BJ (cell line): Measurements from ENCODE around the gene NFXL1. TPM values are rescaled to one million over a fixed set of nuclear protein-coding genes. Genes with fewer than 3 reads are reported as not detected.

Source experiments
- CTCF ChIA-PET: fragments of 350-600 bp; formaldehyde crosslinking; extraction: SDS; loops from one replicate; lab custom pipeline; 2021; ENCODE audit warnings: antibody characterized with exemption, inconsistent platforms; lab: Yijun Ruan, JAX
- POLR2A ChIA-PET: fragments of 300-600 bp; sonication (Branson Sonifier 250); formaldehyde crosslinking; extraction: SDS; loops from one replicate; lab custom pipeline; 2021; ENCODE audit warnings: antibody characterized with exemption; lab: Charles Lee
- DNase-seq: peaks from one replicate; pipeline ENCODE4 v3.0.0-alpha.2; 2011; ENCODE audit warnings: low read depth
- H3K27me3 ChIP-seq: 2 replicates; pipeline ENCODE4 v1.6.0; 2011; ENCODE audit warnings: low read length; ENCODE audit not compliant: control insufficient read depth, insufficient read depth
- H3K36me3 ChIP-seq: 2 replicates; pipeline ENCODE4 v1.5.1; 2011; ENCODE audit warnings: low read length; ENCODE audit not compliant: control insufficient read depth, insufficient read depth
- H3K4me3 ChIP-seq: 2 replicates; pipeline ENCODE4 v1.5.1; 2011; ENCODE audit warnings: low read depth, mild to moderate bottlenecking, control low read depth, low read length
- polyA plus RNA-seq: library from polyadenylated mRNA; depleted of rRNA; stranded (reverse); fragments of >200 nt; gene quantifications from 2 replicates; pipeline ENCODE4 v1.2.3, GENCODE V29; 2011
- TF ChIP-seq, protein P1 (sequence below): IDR thresholded peaks from 2 replicates; pipeline ENCODE4 v1.5.1; 2011; ENCODE audit warnings: low read depth, mild to moderate bottlenecking, control low read depth, inconsistent platforms, low read length, moderate library complexity; ENCODE audit not compliant: insufficient read depth

NFXL1 gene
- polyA plus RNA-seq, 1 experiment = 7.1 TPM

DNA sequence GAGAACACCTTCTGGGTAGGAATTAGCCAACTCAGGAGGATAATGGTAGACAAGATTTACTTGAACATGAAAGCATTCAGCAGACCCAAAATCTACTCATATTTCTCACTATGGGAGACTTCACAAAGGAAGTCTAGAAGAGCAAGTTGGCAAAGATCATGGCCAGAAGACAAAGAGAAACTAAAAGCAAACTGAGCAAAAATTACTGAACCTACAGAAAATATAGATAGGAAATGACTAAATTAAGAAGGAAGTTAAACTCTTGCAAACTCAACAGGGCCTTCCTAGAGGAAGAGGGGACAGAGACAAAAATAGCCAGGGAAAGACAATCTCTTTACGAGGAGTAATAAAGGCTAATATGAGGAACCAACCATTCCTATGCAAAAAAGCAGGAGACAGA, 95.2 kb downstream of the NFXL1 start:
- no peaks in the 10 kb centered on the region for H3K36me3 ChIP-seq
- no peak overlapping the region for H3K4me3 ChIP-seq
- TF ChIP-seq, protein P1, sequence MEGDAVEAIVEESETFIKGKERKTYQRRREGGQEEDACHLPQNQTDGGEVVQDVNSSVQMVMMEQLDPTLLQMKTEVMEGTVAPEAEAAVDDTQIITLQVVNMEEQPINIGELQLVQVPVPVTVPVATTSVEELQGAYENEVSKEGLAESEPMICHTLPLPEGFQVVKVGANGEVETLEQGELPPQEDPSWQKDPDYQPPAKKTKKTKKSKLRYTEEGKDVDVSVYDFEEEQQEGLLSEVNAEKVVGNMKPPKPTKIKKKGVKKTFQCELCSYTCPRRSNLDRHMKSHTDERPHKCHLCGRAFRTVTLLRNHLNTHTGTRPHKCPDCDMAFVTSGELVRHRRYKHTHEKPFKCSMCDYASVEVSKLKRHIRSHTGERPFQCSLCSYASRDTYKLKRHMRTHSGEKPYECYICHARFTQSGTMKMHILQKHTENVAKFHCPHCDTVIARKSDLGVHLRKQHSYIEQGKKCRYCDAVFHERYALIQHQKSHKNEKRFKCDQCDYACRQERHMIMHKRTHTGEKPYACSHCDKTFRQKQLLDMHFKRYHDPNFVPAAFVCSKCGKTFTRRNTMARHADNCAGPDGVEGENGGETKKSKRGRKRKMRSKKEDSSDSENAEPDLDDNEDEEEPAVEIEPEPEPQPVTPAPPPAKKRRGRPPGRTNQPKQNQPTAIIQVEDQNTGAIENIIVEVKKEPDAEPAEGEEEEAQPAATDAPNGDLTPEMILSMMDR = no peak
- H3K27me3 ChIP-seq = peaks cover 1% of the 10 kb centered on the region
- ChIA-PET POLR2A (no interaction called here), CTCF (interaction anchor here (1.0 kb wide), 1 partner anchor 12 kb away, joined by 3 read pairs; no protein-coding TSS in a partner anchor)
- no peak for DNase-seq

DNA sequence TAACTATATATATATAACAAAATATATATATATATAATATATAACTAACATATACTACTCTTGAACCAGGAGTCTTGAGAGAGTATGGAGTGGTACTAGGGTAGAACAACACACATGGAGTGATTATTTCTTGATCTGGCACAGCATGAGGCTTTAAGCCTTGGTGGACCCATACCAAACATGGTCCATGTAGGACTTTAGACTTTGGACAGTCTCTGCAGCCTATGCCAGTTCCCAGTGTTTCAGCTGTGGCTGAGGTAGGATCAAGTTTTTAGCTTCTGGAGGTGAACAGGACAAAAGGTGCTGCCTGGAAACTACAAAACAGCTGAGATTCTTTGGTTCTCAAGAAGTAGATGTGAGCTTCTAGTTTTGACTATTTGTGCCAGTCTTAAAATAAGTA, 97.1 kb downstream of the NFXL1 start:
- DNase-seq = no peak
- ChIA-PET POLR2A (no interaction called here), CTCF (interaction anchor here (1.0 to 1.4 kb wide), 2 partner anchors 13 to 19 kb away, joined by 3 read pairs; no protein-coding TSS in a partner anchor)
- TF ChIP-seq, protein P1 = no peak
- Histone ChIP-seq H3K36me3 (no peaks in the 10 kb centered on the region), H3K27me3 (peaks cover 1% of the 10 kb centered on the region), H3K4me3 (no peak overlapping the region)

DNA sequence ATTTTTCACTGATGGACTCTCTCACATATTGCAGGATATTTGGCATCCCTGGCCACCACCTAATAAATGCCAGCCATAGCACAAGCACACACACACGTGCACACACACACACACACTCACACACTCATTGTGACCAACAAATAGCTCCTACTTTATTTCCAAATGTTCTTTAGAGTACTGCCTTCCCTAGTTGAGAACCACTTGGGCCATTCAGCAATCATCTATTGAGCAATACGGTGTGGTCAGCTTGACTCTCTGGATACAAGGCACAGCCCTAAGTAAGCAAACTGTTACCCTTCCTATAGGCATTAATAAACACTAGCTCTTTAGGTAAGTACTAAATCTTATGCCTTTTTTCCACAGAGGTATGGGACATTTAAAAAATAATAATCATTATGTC, 97.6 kb downstream of the NFXL1 start:
- TF ChIP-seq, protein P1 = no peak
- POLR2A ChIA-PET = no interaction called here
- Histone ChIP-seq H3K4me3 (no peak overlapping the region), H3K27me3 (peaks cover 1% of the 10 kb centered on the region), H3K36me3 (no peaks in the 10 kb centered on the region)
- no peak for DNase-seq
- CTCF ChIA-PET = interaction anchor here (1.0 to 1.4 kb wide), 2 partner anchors 13 to 19 kb away, joined by 3 read pairs; no protein-coding TSS in a partner anchor

DNA sequence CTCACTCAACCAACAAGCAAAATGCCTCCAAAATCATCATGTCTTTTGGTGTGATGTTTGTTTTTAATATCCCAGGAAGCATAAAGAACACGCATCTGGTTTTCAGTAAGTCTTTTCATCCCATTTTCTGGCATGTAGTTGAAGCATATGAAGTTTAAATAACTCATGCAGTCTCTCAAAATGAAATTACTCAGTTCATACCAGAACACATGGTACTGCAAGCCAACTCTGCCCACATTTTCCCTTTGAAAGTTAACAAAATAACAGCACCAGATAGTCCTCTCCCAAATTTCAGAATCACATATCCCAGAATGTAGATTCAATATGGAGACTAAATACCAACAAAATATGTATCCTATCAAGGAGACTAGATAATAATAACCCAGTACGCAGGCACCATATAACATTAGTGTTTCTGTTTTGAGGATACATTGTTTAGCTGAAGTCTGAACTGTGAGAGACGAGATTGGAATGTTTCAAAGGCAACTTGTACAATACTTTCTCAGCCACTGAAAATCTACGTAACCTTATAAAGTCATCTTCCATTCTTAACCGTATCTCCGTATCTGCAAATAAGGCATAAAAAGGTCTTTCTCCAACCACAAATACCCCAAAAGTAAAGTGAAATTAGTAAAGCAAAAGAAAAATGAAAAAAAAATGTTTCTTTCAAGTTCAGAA, 99.6 kb downstream of the NFXL1 start:
- CTCF ChIA-PET = interaction anchor here (1.1 to 1.2 kb wide), 2 partner anchors 16 to 25 kb away, joined by 3 to 5 read pairs; no protein-coding TSS in a partner anchor
- TF ChIP-seq, protein P1 = no peak
- no peak for DNase-seq
- peaks cover 1% of the 10 kb centered on the region for H3K27me3 ChIP-seq
- POLR2A ChIA-PET = interaction anchor here (0.6 kb wide), 1 partner anchor 890 kb away, joined by 8 read pairs; no protein-coding TSS in a partner anchor
- H3K36me3 ChIP-seq = no peaks in the 10 kb centered on the region
- no peak overlapping the region for H3K4me3 ChIP-seq

DNA sequence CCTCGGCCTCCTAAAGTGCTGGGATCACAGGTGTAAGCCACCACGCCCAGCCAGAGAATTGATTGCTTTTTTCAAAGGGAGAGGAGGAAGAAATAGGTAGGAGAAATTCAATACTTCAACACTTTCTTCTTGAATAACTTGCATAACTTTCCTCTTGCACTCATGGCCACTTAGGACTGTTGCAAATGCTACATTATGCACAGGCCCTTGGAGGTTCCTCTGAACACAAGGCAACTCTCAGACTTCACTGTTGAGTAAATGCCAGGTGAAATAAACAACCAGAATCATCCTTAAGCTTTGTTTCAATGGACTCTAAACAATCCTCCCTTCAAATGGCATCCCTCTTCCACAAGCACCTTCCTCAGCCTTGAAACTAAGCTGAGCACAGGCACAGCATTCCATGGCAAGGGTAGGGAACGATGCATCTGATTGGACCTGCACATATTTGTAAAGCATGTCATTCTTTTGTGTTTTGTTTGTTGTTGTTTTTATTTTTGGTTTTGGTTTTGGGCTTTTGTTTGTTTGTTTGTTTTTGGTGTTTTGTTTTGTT, 104.7 kb downstream of the NFXL1 start:
- TF ChIP-seq, protein P1 = no peak

More for the DNA sequence above, 104.7 kb downstream of the NFXL1 start:
- Histone ChIP-seq H3K4me3 (no peak overlapping the region), H3K27me3 (no peaks in the 10 kb centered on the region), H3K36me3 (no peaks in the 10 kb centered on the region)
- CTCF ChIA-PET = interaction anchor here (1.3 kb wide), 1 partner anchor 27 kb away, joined by 4 read pairs; no protein-coding TSS in a partner anchor
- POLR2A ChIA-PET = no interaction called here
- DNase-seq = no peak
